WTC11 (cell line): ENCODE results near the gene RASGEF1C. TPM values are rescaled to one million over a fixed set of nuclear protein-coding genes. Genes with fewer than 3 reads are reported as not detected.

Source experiments
- ATAC-seq: fragments of 200-7000 bp; cut with Tn5 transposase; 2 replicates; pipeline ENCODE4 v1.10.0; 2021; ENCODE audit warnings: mild to moderate bottlenecking, moderate library complexity
- CTCF ChIA-PET: fragments of 300-600 bp; sonication (Branson Sonifier 250); formaldehyde crosslinking; loops from one replicate; lab custom pipeline; 2021; ENCODE audit warnings: antibody characterized with exemption; lab: Charles Lee
- POLR2A ChIA-PET: fragments of 350-600 bp; sonication (Branson Sonifier 250); formaldehyde crosslinking; loops from one replicate; lab custom pipeline; 2021; ENCODE audit warnings: antibody characterized with exemption; lab: Charles Lee
- DNase-seq: peaks from one replicate; pipeline ENCODE4 v3.0.0; 2021; ENCODE audit warnings: low spot score
- H3K27ac Mint-ChIP-seq: 2 replicates; pipeline ENCODE4 v1.8.0; 2021; ENCODE audit warnings: mixed read lengths
- H3K27me3 Mint-ChIP-seq: 2 replicates; pipeline ENCODE4 v1.8.0; 2021; ENCODE audit warnings: low read depth, mild to moderate bottlenecking, moderate library complexity, mixed read lengths
- H3K36me3 Mint-ChIP-seq: 2 replicates; pipeline ENCODE4 v1.8.0; 2021; ENCODE audit warnings: mixed read lengths
- H3K4me1 Mint-ChIP-seq: 2 replicates; pipeline ENCODE4 v1.8.0; 2022; ENCODE audit warnings: mixed read lengths
- H3K4me3 Mint-ChIP-seq: 2 replicates; pipeline ENCODE4 v1.8.0; 2021; ENCODE audit warnings: mild to moderate bottlenecking, moderate library complexity, mixed read lengths
- H3K9me3 Mint-ChIP-seq: 2 replicates; pipeline ENCODE4 v1.8.0; 2021; ENCODE audit warnings: mixed read lengths
- CBFB ChIP-seq: sonication (generic); formaldehyde crosslinking; IDR thresholded peaks from 2 replicates; pipeline ENCODE4 v1.8.1; 2022; ENCODE audit warnings: mild to moderate bottlenecking, low read depth, missing genetic modification reagents
- E2F1 ChIP-seq: sonication (generic); formaldehyde crosslinking; IDR thresholded peaks from 2 replicates; pipeline ENCODE4 v1.8.0; 2022; ENCODE audit warnings: mild to moderate bottlenecking, missing genetic modification reagents
- ESRRA ChIP-seq: sonication (generic); formaldehyde crosslinking; IDR thresholded peaks from 2 replicates; pipeline ENCODE4 v1.8.1; 2022; ENCODE audit warnings: mild to moderate bottlenecking, missing genetic modification reagents, borderline replicate concordance
- ETV6 ChIP-seq: sonication (generic); formaldehyde crosslinking; IDR thresholded peaks from 2 replicates; pipeline ENCODE4 v1.8.1; 2022; ENCODE audit warnings: mild to moderate bottlenecking, missing genetic modification reagents
- FOXK1 ChIP-seq: sonication (generic); formaldehyde crosslinking; IDR thresholded peaks from 2 replicates; pipeline ENCODE4 v1.8.0; 2022; ENCODE audit warnings: mild to moderate bottlenecking, moderate library complexity, missing genetic modification reagents
- GABPB1 ChIP-seq: sonication (generic); formaldehyde crosslinking; IDR thresholded peaks from 2 replicates; pipeline ENCODE4 v1.8.1; 2023; ENCODE audit warnings: mild to moderate bottlenecking, missing genetic modification reagents
- HMGA2 ChIP-seq: fragments of 250-450 bp; sonication (Bioruptor Pico); IDR thresholded peaks from 2 replicates; pipeline ENCODE4 v1.4.0; 2021; ENCODE audit warnings: mild to moderate bottlenecking, moderate library complexity
- IRF2 ChIP-seq: sonication (generic); formaldehyde crosslinking; IDR thresholded peaks from 2 replicates; pipeline ENCODE4 v1.8.0; 2022; ENCODE audit warnings: low read depth, missing genetic modification reagents, borderline replicate concordance
- NFATC4 ChIP-seq: fragments of 250-450 bp; sonication (Bioruptor Pico); IDR thresholded peaks from 2 replicates; pipeline ENCODE4 v1.9.0; 2021; ENCODE audit warnings: mild to moderate bottlenecking
- PRRX2 ChIP-seq: fragments of 250-450 bp; sonication (Bioruptor Pico); IDR thresholded peaks from 2 replicates; pipeline ENCODE4 v1.8.0; 2021; ENCODE audit warnings: mild to moderate bottlenecking
- SMAD3 ChIP-seq: sonication (generic); formaldehyde crosslinking; IDR thresholded peaks from 2 replicates; pipeline ENCODE4 v1.8.0; 2022; ENCODE audit warnings: missing genetic modification reagents, mild to moderate bottlenecking, borderline replicate concordance
- SMAD4 ChIP-seq: sonication (generic); formaldehyde crosslinking; IDR thresholded peaks from 2 replicates; pipeline ENCODE4 v1.8.0; 2022; ENCODE audit warnings: mild to moderate bottlenecking, missing genetic modification reagents
- SOX15 ChIP-seq: fragments of 250-450 bp; sonication (Bioruptor Pico); IDR thresholded peaks from 2 replicates; pipeline ENCODE4 v1.9.0; 2021; ENCODE audit warnings: mild to moderate bottlenecking
- SP1 ChIP-seq: sonication (generic); formaldehyde crosslinking; conservative IDR thresholded peaks from 2 replicates; pipeline ENCODE4 v1.8.1; 2022; ENCODE audit warnings: missing genetic modification reagents
- TCF7 ChIP-seq: sonication (generic); formaldehyde crosslinking; IDR thresholded peaks from 2 replicates; pipeline ENCODE4 v1.8.0; 2022; ENCODE audit warnings: mild to moderate bottlenecking, low read depth, missing genetic modification reagents, moderate library complexity
- TP53 ChIP-seq: sonication (generic); formaldehyde crosslinking; IDR thresholded peaks from 2 replicates; pipeline ENCODE4 v1.8.1; 2023; ENCODE audit warnings: mild to moderate bottlenecking, missing genetic modification reagents
- ZBTB21 ChIP-seq: sonication (generic); formaldehyde crosslinking; IDR thresholded peaks from 2 replicates; pipeline ENCODE4 v1.8.1; 2023; ENCODE audit warnings: mild to moderate bottlenecking, missing genetic modification reagents, borderline replicate concordance
- ZNF263 ChIP-seq: sonication (generic); formaldehyde crosslinking; IDR thresholded peaks from 2 replicates; pipeline ENCODE4 v1.8.1; 2022; ENCODE audit warnings: low read depth, mild to moderate bottlenecking, moderate library complexity, missing genetic modification reagents
- total RNA-seq: library from RNA; stranded (reverse); gene quantifications from 3 replicates; pipeline ENCODE4 v1.2.3, GENCODE V29; 2021
- TF ChIP-seq, protein P1 (sequence below): fragments of 250-450 bp; sonication (Bioruptor Pico); IDR thresholded peaks from 2 replicates; pipeline ENCODE4 v1.9.0; 2021; ENCODE audit warnings: mild to moderate bottlenecking
- TF ChIP-seq, protein P2 (sequence below): sonication (generic); formaldehyde crosslinking; IDR thresholded peaks from 2 replicates; pipeline ENCODE4 v1.8.0; 2023; ENCODE audit warnings: missing genetic modification reagents
- TF ChIP-seq, protein P3 (sequence below): fragments of 250-450 bp; sonication (Bioruptor Pico); IDR thresholded peaks from 2 replicates; pipeline ENCODE4 v1.9.0; 2021; ENCODE audit warnings: mild to moderate bottlenecking

RASGEF1C gene
- total RNA-seq, 1 experiment from 2014 or later = 0.96 TPM

DNA sequence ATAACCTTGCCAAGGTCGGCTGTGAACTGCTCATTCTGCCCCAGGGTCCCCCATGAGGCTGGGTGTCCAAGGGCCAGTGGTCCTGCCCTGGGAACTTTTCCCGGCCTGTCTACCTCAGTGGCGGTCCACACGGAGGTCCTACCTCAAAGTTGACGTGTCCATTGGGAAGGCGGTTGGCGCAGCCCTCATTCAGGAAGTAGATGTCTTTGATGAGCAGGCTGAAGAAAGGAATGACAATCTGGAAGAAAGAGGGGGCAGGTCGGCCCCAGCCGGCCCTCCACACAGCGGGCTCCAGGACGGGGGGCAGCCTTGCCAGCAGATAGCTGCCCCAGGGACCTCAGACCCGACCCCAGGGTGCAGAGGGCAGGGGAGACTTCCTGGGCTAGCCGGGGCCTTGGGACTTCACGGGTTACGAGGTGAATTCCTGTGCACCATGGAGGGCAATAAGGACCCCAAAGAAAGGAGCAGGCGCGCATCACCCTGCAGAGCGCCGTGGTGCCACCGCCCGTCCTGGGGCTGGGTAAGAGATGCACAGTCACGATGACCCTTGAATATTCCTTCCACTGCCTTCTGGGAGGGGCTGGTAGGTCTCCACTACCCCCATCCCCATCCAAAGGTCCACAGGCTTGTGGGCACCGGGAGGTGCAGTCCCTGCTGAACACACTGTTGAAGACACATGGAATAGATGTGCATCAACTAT lies 94.6 kb downstream of the RASGEF1C start:
- CTCF ChIA-PET = no interaction called here
- peaks cover 3% of the 10 kb centered on the region; the same call in 1 of the 2 replicates for H3K4me1 Mint-ChIP-seq
- no peaks in the 10 kb centered on the region for H3K36me3 Mint-ChIP-seq
- no peak overlapping the region for H3K4me3 Mint-ChIP-seq
- no peak for ATAC-seq
- no peak for TF ChIP-seq GABPB1 (CRISPR knock-in tag)
- no peak for TF ChIP-seq TP53 (CRISPR knock-in tag)
- no peak for TF ChIP-seq ETV6
- no peak for TF ChIP-seq SMAD4 (CRISPR knock-in tag)
- DNase-seq = no peak
- H3K27me3 Mint-ChIP-seq = no peaks in the 10 kb centered on the region
- H3K27ac Mint-ChIP-seq = no peak overlapping the region
- no peaks in the 10 kb centered on the region for H3K9me3 Mint-ChIP-seq
- POLR2A ChIA-PET = no interaction called here

DNA sequence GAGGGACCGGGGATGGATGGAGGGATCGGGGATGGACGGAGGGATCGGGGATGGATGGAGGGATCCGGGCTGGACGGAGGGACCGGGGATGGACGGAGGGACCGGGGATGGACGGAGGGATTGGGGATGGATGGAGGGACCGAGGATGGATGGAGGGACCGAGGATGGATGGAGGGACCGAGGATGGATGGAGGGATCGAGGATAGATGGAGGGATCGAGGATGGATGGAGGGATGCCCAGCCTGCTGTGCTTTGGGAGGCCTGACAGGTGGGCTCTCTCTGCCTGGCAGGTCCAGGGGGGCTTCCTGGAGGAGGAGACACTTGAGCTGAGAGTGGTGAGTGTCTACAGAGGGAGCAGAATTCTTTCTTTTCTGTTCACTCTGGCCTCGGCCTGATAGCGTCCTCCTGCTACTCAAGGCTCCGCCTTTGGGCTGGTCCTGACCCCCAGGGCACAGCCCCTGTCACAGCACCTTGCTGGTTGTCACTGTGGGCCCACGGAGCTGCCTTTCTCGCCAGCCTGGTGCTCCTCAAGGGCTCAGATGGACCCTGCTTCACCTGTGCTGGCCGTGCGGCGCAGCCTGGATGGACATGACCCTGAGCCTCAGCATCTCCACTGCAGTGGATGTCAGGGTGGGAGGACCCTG lies 95.2 kb downstream of the RASGEF1C start:
- no peak for DNase-seq
- Mint-ChIP-seq H3K36me3 (no peaks in the 10 kb centered on the region), H3K27ac (no peak overlapping the region), H3K4me3 (no peak overlapping the region), H3K9me3 (peaks cover under 1% of the 10 kb centered on the region; the same call in 1 of the 2 replicates), H3K4me1 (peaks cover 3% of the 10 kb centered on the region; the same call in 1 of the 2 replicates), H3K27me3 (no peaks in the 10 kb centered on the region)
- TF ChIP-seq TCF7 (CRISPR knock-in tag) (no peak), ZNF263 (CRISPR knock-in tag) (no peak), ZBTB21 (CRISPR knock-in tag) (no peak), SP1 (CRISPR knock-in tag) (no peak), IRF2 (CRISPR knock-in tag) (no peak), E2F1 (CRISPR knock-in tag) (no peak), CBFB (no peak), PRRX2 (CRISPR knock-in tag) (no peak), NFATC4 (CRISPR knock-in tag) (no peak)
- TF ChIP-seq, protein P1, sequence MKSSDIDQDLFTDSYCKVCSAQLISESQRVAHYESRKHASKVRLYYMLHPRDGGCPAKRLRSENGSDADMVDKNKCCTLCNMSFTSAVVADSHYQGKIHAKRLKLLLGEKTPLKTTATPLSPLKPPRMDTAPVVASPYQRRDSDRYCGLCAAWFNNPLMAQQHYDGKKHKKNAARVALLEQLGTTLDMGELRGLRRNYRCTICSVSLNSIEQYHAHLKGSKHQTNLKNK = no peak
- TF ChIP-seq, protein P2, sequence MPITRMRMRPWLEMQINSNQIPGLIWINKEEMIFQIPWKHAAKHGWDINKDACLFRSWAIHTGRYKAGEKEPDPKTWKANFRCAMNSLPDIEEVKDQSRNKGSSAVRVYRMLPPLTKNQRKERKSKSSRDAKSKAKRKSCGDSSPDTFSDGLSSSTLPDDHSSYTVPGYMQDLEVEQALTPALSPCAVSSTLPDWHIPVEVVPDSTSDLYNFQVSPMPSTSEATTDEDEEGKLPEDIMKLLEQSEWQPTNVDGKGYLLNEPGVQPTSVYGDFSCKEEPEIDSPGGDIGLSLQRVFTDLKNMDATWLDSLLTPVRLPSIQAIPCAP (CRISPR knock-in tag) = no peak
- no peak for ATAC-seq
- CTCF ChIA-PET = no interaction called here
- POLR2A ChIA-PET = no interaction called here

DNA sequence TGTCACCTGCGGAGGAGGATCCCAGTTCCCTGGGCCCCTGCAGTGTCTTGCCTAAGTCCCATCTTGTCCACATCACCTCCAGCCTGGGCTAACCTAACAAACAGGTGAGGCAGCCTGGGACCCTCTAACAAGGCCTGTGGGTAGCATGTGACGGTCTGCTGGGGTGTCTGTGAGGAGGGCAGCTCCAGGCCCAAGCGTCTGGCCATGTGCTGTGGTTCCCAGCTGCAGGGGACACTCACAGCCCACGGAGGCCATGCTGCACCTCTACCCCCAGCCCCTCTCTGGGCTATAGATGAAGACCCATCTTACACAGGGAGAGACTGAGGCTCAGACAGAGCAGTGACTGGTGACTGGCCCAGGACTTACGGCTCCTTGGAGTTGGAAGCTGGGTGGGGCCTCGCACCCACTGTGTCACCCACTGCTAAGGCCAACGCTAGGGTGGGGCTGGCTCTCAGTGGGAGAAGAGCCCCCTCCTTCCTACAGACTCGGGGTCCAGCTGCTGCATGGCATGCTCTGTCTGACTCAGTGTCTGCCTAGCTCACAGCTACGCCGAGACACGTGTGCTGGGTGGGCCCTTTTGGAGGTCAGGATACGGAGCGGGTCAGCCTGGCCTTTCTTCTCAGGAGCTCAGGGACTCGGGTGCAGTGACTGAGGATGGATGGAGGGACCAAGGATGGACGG lies 96.7 kb downstream of the RASGEF1C start:
- no peaks in the 10 kb centered on the region for H3K27me3 Mint-ChIP-seq
- peaks cover 8% of the 10 kb centered on the region for H3K36me3 Mint-ChIP-seq
- no peak for DNase-seq
- TF ChIP-seq, protein P3, sequence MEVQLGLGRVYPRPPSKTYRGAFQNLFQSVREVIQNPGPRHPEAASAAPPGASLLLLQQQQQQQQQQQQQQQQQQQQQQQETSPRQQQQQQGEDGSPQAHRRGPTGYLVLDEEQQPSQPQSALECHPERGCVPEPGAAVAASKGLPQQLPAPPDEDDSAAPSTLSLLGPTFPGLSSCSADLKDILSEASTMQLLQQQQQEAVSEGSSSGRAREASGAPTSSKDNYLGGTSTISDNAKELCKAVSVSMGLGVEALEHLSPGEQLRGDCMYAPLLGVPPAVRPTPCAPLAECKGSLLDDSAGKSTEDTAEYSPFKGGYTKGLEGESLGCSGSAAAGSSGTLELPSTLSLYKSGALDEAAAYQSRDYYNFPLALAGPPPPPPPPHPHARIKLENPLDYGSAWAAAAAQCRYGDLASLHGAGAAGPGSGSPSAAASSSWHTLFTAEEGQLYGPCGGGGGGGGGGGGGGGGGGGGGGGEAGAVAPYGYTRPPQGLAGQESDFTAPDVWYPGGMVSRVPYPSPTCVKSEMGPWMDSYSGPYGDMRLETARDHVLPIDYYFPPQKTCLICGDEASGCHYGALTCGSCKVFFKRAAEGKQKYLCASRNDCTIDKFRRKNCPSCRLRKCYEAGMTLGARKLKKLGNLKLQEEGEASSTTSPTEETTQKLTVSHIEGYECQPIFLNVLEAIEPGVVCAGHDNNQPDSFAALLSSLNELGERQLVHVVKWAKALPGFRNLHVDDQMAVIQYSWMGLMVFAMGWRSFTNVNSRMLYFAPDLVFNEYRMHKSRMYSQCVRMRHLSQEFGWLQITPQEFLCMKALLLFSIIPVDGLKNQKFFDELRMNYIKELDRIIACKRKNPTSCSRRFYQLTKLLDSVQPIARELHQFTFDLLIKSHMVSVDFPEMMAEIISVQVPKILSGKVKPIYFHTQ (CRISPR knock-in tag) = no peak
- TF ChIP-seq SOX15 (CRISPR knock-in tag) (no peak), HMGA2 (CRISPR knock-in tag) (no peak), TCF7 (CRISPR knock-in tag) (no peak), SMAD3 (no peak), ESRRA (CRISPR knock-in tag) (no peak), FOXK1 (CRISPR knock-in tag) (no peak), SMAD4 (CRISPR knock-in tag) (no peak)
- no peak overlapping the region for H3K4me3 Mint-ChIP-seq
- CTCF ChIA-PET = interaction anchor here (0.7 kb wide), 1 partner anchor 15 kb away, joined by 4 read pairs; no protein-coding TSS in a partner anchor
- ATAC-seq = no peak
- peaks cover 11% of the 10 kb centered on the region for H3K9me3 Mint-ChIP-seq
- POLR2A ChIA-PET = no interaction called here
- no peak overlapping the region for H3K27ac Mint-ChIP-seq
- peaks cover 3% of the 10 kb centered on the region; the same call in 1 of the 2 replicates for H3K4me1 Mint-ChIP-seq
